ENCODE results near the gene CIRBP.
A peak's percentile ranks its signal among the peaks of the same experiment; 100 is the strongest.

Gene CIRBP

DNA sequence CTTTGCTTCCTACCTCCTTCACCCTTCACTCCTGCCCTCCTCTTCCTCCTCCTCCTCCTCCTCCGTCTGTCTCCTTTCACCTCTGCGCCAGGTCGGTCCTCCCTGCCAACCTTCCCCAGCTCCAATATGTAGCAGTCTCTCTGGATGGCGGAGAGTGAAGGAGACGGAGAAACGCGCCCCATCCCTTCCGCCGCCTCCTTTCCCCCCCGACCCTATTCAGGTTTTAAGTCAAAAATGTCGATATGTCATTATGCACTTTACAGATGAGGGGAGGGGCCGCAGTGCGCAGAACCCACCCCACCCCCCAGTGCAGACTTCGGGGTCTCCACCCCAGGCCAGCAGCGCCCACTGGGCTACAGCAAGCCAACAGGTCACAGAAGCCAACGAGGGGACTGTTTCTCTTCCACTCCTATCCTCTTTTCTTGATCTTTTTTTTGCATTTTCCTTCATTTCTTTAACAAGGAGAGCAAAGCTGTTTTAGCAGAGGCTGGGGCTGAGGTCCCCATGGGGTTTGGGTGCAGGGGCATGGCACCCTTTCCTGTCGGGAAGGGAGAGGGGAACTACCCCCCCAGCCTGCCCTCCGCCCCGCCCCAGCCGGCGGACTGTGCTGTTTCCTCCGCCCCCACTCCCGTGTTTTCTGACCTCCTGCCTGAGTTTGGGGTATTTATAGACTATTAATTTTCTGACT lies 11.5 kb upstream of the CIRBP start:
- DNase-seq, result no peak

DNA sequence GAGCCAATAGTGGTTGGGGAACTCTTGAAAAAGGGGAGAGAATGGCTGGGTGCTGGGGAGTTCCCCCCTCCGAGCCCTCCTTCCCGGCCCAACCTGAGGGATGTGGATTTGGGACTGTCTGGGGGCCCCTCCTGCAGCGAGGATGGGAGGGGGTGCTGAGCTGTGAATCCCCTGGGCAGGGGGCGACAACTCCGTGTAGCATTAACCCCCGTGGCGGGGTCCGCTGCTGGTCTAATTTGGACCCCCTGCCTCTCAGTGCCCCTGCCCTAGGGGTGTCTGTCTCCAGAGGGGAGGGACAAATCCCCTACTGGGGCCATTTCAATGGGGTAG lies 11.0 kb upstream of the CIRBP start:
- no peak for DNase-seq

DNA sequence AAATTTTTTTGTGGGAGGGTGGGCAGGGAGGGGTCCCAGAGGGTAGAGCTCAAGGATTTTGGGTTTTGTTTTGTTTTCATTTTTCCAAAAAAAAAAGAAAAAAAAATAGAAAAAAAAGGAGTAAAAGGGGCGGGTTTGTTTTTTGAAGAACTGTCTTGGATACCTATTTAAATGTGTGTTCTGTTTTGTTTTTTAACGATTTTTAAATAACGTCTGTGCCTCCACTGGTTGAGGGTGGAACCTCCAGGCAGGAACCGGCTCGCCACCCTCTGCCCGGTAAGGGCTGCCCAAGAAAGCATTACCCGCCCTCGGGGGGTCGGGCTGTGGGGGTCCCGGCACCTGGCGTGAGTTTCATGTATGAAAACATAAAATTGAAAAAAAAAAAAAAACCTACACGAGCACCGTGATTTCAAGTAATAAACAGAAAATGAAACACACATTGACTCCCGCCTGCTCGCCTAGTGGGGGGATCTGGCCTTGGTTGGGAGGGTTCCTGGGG lies 10.4 kb upstream of the CIRBP start:
- DNase-seq, result no peak

DNA sequence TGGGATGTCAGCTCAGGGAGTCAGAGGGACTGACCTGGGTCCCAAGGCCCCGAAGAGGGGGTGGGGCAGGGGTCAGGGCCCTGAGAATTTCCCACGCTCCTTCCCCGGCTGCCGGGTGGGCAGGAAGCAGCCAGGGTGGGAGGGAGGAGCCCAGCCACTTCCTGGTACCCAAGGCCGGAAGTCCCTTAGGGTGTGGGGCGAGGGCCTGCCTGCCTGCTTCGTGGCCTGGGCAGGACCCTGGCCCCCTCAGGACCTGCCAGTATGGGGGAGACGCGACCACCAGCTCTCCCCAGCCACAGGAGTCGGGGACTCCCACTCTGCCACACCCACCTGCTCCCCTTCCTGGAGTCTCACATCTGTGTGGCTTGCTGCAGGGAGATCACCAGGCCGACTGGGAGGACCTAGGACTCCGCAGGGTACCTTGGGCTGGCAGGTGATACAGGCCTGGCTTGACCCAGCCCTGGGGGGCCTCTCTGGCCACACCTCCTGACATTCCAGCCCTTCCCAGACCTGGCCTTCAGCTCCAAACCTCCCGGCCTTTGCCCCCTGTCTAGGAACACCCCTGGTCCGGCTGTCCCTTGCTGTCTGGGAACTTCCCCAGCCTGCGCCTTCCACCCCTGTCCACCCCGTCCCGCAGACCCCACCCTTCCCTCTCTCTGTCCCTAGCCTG lies 9.8 kb upstream of the CIRBP start:
- DNase-seq, result peak; percentile 61

DNA sequence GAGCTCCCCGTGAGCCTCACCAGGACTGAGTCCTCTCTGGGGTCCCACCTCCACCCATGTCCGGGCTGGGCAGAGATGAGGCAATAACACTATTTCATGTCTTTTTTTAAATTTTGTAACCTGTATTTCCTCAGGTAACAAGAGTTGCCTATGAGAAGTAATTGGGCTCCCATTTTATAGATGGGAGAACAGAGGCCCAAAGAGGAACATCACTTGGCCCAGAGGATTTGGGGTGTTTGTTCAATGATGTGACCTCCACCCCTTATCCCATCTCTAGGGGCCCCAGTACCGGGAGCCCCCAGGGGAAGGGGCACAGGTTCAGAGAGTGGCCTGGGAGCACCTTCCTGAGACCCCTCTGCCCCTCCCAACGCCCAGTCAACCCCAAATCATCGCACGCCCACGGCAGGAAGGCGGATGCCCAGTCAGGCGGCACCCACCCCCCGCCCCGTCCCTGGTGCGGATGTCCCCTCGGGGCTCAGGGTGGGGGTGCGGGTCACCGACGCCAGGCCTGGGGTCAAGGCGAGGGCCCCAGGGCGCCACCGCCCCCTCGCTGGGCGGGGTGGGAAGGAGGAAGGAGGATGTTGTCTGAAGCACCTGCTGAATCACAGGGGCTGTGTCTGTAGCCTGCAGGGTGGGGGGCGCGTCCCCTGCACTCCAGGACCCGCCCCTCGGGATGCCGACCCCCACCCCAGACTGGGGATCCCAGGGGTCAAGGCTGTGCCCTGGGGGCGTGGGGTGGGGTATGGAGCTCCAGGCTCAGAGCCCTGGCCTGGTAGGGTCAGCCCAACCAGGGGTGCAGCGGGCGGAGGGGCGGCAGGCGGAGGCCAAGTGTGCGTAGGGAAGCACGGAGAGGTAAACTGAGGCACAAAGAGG lies 9.0 kb upstream of the CIRBP start:
- peak; percentile 25 for DNase-seq

DNA sequence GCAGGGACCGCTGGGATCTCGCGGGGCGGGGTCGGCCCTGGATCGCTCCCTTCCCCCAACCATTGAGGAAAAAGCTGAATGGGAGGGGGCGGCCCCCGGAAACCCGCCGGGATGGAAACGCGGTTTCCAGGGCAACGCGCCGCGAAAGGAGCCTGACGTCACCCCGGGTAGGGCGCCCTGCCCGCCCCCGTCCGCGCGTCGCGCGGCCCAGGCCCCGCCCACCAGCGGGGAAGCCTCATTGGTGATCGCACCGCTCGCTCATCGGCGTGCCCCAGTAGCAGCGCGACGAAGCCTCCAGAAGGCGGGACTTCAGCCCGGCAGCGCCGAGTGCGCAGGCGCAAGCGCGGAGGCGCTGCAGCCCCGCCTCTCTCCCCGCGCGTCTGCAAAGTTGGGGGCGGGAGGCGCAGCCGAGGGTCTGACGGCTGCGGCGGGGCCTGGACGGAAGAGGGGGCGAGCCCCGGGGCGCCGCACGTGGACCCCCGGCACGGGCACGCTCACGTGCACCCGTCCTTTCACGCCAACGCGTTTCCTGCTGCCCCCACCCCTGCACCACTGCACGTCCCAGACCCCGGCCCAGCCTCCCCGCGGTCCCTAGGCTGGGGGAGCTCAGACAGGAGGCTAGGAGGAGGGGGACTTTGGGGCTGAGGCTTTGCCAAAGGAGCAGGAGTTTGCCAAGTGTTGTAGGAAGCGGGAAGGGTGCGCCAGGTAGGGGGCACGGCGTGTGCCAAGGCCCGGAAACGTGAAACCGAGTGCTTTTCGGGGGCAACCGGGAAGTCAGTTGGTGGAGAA lies 8.2 kb upstream of the CIRBP start:
- DNase-seq, result peak; percentile 96

DNA sequence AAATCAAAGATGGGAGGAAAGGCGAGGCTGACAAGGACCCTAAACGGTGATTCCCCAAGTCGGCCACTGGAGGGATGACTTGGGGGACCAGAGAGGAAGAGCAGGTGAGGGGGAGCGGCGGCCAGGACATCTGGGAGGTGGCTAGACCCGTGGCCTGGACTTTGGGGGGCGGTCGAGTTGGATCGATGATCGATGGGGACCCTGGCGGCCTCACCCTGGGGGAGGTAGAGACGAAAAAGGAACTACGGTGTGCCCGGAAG lies 7.7 kb upstream of the CIRBP start:
- peak; percentile 37 for DNase-seq

DNA sequence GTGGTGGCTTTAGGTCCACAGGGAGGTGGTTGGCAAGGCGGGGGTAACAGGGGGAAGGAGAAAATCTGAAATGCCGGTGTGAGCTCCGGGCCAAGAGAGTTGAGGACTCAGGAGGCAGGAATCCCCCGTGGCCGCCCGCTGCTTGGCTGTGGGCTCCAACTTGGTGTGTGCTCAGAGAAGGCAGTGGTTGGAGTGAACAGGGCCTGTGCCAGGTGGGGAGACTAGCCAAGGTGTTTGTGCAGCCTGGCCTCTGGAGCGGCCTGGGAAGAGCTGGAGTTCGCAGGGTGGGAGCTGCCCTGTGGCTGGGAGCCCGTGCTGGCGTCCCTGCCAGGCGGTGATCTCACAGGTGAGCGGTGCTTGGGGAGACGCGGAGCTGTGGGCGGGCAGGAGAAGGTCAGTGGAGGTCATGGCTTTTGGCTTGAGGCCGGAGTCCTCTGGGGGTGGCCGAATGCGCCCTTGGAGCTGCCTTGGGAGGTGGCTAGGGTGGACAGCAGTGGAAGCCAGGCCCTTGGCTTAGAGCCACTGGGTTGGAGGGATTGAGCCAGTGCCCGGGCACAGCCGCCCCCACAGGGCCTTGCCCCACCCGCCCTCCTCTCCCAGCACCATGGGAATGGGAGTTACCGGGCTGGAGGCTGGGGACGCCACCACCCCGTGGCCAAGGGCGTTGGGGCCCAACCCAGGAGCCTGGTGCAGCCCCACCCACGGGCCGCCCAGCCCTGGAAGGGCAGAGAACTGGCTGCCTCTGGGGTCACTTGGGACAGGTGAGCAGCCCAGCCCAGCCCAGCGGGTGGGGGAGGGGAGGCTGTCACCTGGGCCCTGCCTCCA lies 7.1 kb upstream of the CIRBP start:
- DNase-seq, result no peak

DNA sequence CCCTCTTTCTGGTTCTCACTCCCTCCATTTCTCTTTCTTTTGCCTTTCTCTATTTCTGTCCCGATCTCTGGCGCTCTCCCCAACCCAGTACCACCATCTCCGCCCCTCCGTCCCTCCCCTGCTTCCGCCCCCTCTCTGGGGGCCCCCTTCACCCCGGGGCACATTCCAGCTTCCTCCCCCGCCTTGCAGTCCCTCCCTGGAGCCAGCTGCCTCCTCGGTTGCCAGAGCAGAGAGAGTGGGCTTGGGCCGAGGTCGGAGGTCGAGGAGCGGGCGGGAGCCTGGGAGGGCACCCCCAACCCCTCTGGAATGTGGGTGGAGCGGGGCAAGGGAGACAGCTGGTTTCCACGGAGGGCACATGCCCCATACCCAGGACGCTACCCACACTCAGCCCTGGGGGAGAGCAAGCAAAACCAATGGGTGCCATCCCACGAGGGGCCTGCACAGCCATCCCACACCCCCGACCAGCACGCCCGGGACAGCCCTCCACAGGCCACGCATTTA lies 6.5 kb upstream of the CIRBP start:
- DNase-seq, result peak; percentile 42

DNA sequence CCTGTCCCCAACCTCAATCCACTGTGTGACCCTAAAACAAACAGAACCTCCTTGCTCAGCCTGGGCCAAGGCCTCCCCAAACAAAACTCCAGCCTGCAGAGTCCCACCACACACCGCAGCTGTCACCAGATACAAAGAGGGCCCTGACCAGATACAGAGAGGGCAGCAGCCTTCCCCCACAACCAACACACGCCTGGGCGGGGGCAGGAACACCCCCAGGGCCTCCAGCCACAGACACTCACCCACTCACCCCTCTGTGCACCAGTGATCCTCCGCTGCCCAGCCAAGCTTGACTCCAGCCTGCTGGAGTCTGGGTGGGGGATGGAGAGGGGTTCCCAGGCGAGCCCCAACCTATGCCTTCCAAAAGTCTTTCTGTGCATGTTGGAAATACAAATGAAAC lies 5.9 kb upstream of the CIRBP start:
- DNase-seq, result no peak

DNA sequence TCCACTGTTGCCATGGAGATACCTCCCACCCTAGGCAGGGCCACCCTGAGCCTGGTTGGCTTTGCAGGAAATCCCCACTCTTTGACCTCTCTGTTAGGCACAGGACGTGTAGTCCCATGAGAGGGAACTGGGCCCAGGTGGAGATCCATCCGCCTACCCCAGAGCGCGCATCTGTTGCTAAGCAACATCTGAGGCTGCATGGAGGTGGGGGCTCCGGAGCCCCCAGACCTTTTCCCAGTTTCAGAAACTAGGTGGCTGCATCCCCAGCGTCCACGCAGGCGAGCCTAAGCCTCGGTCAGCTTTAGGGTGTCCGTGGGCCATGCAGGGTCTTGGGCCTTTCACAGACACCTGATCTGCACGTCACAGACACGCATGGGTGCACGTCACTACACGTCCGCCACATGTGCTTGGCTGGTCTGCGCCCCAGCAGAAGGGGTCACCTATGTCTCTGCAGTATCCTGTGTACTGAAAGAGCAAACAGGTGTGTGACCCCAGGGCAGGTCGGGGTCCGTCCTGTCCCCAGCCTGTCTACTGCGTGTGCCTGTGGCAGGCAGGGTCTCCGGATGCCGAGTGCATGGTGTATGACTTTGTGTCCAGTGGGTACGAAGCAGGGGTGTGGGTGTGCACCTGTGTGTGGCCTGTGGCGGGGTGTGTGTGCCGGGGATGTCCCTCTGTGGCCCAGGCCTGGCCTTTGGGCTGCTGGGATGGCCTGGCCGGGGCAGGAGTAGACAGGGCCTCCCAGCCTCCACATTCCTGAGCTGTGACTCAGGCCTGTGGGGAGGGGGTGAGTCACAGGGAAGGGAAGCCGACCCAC lies 4.1 kb upstream of the CIRBP start:
- DNase-seq, result peak; percentile 89

DNA sequence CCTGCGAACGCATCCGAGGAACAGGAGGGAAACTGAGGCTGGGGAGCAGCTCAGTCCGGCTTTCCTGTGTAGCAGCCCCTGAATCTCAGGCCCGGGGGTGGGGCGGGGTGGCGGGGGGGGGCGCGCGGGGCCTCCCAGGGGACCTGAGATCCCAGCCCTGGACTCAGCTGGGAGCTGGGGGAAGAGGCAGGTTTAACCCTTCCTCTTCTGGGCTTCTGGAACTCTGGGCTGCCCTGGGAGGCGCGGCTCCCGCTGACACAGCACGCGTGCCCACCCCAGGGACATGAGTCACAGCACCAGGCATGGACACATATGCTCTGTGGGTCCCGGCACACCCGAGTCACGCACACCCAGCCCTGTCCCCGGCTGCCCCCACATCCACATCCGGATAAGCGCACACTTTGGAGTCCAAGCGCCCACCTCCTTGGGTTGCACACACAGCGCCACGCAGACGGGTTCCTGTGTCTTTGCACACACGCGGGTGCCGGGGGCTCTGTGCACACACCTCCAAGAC lies 3.5 kb upstream of the CIRBP start:
- peak; percentile 88 for DNase-seq

DNA sequence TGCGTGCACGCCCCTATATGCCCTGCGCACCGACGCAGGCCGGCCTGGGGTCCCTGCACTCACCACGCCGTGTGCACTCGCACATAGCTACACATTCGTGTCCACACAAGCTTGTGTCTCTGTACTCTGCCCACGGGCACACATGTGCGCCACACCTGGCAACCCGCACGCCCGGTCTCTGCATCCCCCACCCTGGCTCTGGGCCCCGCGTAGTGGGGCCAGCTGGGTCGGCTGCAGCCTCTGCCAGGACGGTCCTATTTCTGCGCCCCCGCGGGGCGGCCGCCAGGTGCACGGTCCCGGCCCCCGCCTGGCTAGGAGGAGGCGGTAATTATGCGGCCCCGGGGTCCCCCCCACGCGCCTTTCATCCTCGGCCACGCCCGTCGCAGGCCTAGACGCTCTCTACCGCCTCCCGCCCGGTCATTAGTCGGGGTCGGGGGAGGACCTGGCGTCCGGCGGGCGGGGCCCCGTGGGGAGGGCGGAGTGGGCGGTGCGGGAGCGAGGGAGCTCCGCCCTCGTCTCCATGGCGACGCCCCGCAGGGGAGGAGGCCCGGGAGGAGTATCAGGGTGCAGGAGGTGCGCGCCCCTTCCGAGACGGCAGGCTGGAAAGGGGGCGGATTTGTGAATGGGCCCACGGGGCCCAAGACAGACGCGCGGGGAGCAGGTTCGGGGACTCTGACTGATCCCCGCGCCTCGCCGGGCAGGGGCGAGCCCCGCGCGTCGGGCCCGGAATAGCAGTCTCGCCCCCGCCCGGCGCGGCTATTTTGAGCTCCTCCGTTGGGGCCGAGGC lies 2.8 kb upstream of the CIRBP start:
- peak; percentile 84 for DNase-seq

DNA sequence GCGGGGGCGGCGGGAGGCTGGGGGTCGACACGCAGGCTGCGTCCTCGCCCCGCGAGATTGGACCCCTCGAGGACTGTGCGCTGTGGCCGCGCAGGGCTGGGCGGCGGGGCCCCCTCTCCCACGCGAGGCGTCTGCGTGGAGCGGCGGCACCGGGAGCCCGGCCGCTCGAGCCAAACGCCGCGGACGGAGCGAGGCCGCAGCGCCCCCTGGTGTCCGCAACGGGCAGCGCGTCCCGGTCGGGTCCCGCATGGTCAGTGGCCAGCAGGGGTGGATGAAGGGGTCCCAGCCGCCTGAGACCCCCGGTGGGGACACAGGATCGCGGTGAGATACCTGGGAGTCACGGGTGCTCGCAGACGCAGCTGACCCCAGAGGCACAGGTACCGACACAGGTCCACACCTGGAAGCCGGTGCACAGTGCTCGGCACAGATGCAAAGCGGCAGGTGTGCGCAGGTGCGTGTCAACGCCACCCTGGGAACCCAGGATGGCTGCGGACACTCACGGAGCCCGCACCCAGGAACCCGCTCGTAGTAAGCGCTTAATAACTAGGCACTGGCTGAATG lies 2.1 kb upstream of the CIRBP start:
- DNase-seq, result no peak

DNA sequence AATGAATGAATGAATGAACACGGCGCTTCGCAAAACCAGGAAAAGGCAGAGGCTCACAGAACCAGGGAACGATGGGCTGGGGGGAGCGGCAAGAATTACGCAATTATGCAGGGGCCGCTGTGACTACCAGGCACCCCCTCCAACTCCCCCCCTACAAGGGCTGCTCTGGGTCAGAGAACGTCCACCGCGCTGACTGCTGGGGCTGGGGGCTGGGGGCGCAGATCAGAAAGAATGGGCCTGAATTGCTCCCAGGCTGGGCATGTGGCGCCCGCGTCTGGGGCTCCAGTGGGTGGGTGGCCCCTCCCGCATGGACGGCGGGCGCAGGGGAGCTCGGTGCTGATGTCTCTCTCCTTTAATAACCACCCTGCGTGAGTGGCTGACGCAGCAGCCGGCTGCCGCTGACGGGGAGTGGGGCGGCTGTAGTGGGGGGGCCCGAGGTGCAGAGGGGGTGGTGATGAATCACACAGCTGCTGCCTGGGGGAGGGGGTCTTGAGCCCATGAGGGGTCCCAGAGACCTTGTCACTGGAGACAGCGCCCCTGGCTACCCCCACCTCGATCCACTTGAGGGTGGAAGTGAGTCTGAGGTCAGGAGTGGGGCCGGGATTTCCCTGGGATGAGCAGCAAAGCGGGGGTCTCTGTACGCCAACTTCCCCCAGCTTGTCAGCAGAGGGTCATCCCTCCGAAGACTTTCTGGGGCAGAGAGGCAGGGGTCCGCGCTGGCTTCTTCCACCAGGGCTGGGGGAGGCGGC lies 1.5 kb upstream of the CIRBP start:
- DNase-seq, result peak; percentile 58

DNA sequence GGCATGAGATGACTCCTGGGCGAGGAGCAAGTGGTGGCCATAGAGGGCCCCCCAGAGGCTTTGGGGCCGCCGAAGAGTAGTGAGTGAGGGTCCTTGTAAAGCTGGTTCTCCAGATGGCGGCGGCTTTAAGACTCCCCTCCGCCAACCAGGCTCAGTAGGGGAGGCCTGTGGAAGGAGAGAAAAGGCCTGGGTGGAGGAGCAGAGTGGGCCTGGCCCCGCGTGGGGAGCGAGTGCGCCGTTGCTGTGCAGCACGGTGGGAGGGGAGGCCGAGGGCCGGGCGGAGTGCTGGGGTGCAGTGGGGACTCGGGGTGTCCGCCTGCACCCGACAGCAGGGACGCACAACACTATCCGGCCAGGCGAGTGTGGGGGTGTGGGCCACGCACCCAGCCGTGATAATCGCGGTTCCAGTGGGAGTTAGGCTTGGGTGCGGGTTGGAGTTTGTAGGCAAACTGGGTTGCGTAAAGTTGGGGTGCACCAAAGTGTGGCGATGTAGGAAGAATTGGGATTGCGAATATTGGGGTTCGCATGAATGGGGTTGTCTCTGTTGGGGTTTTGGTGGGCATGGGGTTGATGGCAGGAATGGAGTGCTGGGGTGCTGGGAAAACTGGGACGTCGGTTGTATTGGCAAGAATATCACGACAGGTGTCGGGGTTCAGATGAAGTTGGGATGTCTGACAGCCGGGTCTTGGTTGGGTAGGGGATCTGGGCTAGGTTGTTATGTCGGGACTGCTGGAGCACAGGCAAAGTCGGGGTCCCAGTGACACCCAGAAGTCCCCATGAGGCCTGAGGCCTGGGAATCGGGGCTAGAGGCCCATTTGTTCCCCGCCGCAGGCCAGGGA lies 687 bp upstream of the CIRBP start:
- no peak for DNase-seq

DNA sequence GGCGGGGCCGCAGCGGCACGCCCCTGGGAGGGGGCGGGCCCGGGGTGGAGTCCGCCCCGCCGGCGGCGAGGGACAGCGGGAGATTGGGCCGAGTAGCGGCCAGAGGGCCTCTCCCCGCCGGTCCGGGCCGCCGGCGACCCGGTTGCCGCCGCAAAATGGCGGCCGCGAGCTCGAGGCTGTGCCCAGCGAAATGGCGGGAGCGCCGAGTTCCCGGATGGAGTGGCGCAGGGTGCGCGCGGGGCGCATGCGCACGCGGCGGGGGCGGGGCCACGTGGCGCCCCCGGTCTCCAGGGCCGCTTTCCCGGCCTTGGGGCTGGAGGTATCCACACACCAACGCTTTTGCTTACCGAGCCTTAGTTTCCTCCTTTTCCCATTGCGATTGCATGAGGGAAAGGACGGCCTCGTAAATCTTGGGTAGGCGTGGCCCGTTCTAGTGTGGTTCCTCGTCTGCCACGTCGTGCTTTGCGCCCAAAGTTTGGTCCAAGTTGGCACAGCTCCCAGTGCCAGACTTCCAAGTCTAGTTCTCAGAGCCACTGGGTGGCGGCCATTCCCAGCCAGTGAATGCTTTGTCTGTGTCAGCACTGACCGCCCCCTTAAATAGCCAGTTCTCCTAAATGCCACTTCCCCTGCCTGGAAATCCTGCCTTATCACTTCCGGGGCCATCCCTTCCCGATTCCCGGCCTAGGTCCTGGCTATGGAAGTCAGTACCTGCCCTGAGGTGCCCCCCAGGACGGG lies 513 bp downstream of the CIRBP start:
- DNase-seq, result peak; percentile 87
